Lung (tissue), 12 donors: Measurements from ENCODE around the gene ALCAM. TPM values are rescaled to one million over a fixed set of nuclear protein-coding genes. Genes with fewer than 3 reads are reported as not detected.
A peak's percentile ranks its signal among the peaks of the same experiment; 100 is the strongest.

ENCODE experiments used
- ATAC-seq: fragments of 200-7000 bp; cut with Tn5 transposase; one replicate; pipeline ENCODE4 v1.9.1; 2020; ENCODE audit warnings: moderate number of reproducible peaks; ENCODE audit not compliant: insufficient read depth, low FRiP score
- DNase-seq, 3 donors: peaks; one replicate each; pipeline ENCODE4 v3.0.0-alpha.2; 2013 to 2017
- H3K27ac ChIP-seq, 2 donors: one replicate each; pipeline ENCODE4 v1.5.1; 2013; ENCODE audit warnings: mild to moderate bottlenecking in 2 of 2, moderate library complexity in 2 of 2, control low read depth in 1 of 2, inconsistent platforms in 1 of 2, low read depth in 1 of 2, low read length in 1 of 2
- H3K27me3 ChIP-seq, 3 donors: one replicate each; pipeline ENCODE4 v1.5.1; 2013; ENCODE audit warnings: low read length in 2 of 3; ENCODE audit not compliant: control insufficient read depth in 3 of 3, insufficient read depth in 3 of 3
- H3K36me3 ChIP-seq, 4 donors: one replicate each; pipeline ENCODE4 v1.5.1; 2013; ENCODE audit warnings: low read length in 4 of 4, mild to moderate bottlenecking in 1 of 4, moderate library complexity in 1 of 4; ENCODE audit not compliant: control insufficient read depth in 4 of 4, insufficient read depth in 4 of 4
- H3K4me1 ChIP-seq, 5 donors: one replicate each; pipeline ENCODE4 v1.5.1; 2013; ENCODE audit warnings: low read length in 5 of 5, mild to moderate bottlenecking in 2 of 5, moderate library complexity in 1 of 5; ENCODE audit not compliant: control insufficient read depth in 5 of 5, insufficient read depth in 5 of 5
- H3K4me3 ChIP-seq: one replicate; pipeline ENCODE4 v1.5.1; 2013; ENCODE audit warnings: mild to moderate bottlenecking, control low read depth, moderate library complexity
- H3K9ac ChIP-seq, 2 donors: one replicate each; pipeline ENCODE4 v1.5.1; 2013; ENCODE audit warnings: low read length in 2 of 2, control low read depth in 1 of 2; ENCODE audit not compliant: insufficient read depth in 1 of 2
- H3K9me3 ChIP-seq, 4 donors: one replicate each; pipeline ENCODE4 v1.5.1; 2013; ENCODE audit warnings: low read length in 3 of 4, mild to moderate bottlenecking in 1 of 4, moderate library complexity in 1 of 4; ENCODE audit not compliant: control insufficient read depth in 4 of 4, insufficient read depth in 3 of 4
- WGBS, 2 donors: extraction: QIAGEN DNeasy Blood & Tissue Kit; methylation state at CpG; one replicate each; pipeline ENCODE4 v1.1.7; 2013; 5-methylcytosine and 5-hydroxymethylcytosine counted together
- polyA plus RNA-seq, 2 donors: library from polyadenylated mRNA; stranded (reverse); fragments of 200-250 nt; gene quantifications; one replicate each; pipeline ENCODE4 v1.2.1, GENCODE V29; 2013
- total RNA-seq, 2 donors: library from RNA; depleted of rRNA in 1 of 2; stranded (reverse); fragments of >200 nt in 1 of 2; gene quantifications; one replicate each; pipeline ENCODE4 v1.2.1, GENCODE V29; 2014 to 2021
- TF ChIP-seq, protein P1 (sequence below): IDR thresholded peaks from 2 replicates; pipeline ENCODE4 v1.5.1; 2012; ENCODE audit warnings: mild to moderate bottlenecking; ENCODE audit errors: control extremely low read depth, extremely low read depth
- donor health status: control.
- donor health status: control.
- donor health status: Bipolar disorder and iron deficiency.
- donor health status: healthy.
- donor health status: DM: yes; HTN: yes; CAD: no.

The ALCAM gene
- total and polyA plus RNA-seq, 4 donors: 55.9 to 252 (median 109) TPM

DNA sequence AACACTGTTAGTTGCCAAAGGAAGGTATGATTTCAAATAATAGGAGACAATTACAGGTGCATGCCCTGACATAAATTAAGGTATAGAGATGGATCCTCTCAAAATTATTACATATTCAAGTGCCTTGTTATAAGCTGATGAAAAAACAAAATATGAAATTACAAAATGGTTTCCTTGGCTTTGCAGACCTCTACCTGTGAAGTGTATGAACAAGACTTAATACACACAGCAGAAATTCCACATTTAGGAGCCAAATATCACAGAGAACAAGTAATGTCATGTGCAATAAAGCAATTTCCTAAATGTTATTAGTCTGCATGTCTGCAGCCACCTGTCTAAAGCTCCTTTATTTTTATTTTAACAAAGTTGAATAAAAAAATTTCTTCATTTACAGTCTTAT, 151.5 kb downstream of the ALCAM start:
- Histone ChIP-seq H3K36me3 (no peaks in the 10 kb centered on the region), H3K27ac (no peak overlapping the region), H3K4me3 (no peak overlapping the region), H3K9me3 (no peaks in the 10 kb centered on the region), H3K27me3 (no peaks in the 10 kb centered on the region), H3K4me1 (peaks cover 0 to 7% (median 1%) of the 10 kb centered on the region in 5 donors), H3K9ac (no peak overlapping the region)
- TF ChIP-seq, protein P1, sequence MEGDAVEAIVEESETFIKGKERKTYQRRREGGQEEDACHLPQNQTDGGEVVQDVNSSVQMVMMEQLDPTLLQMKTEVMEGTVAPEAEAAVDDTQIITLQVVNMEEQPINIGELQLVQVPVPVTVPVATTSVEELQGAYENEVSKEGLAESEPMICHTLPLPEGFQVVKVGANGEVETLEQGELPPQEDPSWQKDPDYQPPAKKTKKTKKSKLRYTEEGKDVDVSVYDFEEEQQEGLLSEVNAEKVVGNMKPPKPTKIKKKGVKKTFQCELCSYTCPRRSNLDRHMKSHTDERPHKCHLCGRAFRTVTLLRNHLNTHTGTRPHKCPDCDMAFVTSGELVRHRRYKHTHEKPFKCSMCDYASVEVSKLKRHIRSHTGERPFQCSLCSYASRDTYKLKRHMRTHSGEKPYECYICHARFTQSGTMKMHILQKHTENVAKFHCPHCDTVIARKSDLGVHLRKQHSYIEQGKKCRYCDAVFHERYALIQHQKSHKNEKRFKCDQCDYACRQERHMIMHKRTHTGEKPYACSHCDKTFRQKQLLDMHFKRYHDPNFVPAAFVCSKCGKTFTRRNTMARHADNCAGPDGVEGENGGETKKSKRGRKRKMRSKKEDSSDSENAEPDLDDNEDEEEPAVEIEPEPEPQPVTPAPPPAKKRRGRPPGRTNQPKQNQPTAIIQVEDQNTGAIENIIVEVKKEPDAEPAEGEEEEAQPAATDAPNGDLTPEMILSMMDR: no peak
- ATAC-seq (no peak), DNase-seq (no peak)

DNA sequence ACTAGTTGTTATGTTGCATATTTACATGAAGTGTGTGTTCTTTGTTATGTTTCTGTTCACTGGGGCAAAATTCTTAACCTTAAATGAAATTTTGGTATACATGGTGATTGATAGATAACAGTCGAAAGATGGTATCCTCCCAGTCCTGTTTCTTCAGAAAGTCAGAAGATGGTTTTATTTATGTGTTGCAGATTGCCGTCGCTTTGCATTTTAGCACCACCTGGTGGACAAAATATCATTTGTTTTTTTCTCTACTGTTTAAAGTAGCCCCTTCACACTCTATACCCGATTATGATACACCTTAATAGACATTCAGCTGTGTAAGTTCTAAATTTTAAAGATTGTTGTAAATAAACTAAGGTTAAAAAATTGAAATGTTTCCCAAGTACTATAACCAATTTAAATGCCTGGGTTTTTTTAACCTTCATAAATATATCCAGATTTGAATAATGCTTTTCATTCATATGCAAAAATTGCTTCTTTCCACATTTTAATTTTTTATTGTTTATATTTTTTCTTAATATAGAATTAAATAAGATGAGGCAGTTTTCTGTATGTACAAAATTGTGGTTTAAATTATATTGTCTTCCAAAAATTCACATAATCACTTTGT, 152.2 kb downstream of the ALCAM start:
- TF ChIP-seq, protein P1: peak; percentile 42
- Histone ChIP-seq H3K9ac (no peak overlapping the region), H3K9me3 (no peaks in the 10 kb centered on the region), H3K27ac (no peak overlapping the region), H3K36me3 (no peaks in the 10 kb centered on the region), H3K27me3 (no peaks in the 10 kb centered on the region), H3K4me3 (no peak overlapping the region), H3K4me1 (peaks cover 0 to 7% (median 0%) of the 10 kb centered on the region in 5 donors)
- 0 to 1% methylated on average over 4 of the region's 4 CpGs for WGBS, 2 donors
- DNase-seq: peak in 2 of 3 donors; percentile 67 to 80
- no peak for ATAC-seq

DNA sequence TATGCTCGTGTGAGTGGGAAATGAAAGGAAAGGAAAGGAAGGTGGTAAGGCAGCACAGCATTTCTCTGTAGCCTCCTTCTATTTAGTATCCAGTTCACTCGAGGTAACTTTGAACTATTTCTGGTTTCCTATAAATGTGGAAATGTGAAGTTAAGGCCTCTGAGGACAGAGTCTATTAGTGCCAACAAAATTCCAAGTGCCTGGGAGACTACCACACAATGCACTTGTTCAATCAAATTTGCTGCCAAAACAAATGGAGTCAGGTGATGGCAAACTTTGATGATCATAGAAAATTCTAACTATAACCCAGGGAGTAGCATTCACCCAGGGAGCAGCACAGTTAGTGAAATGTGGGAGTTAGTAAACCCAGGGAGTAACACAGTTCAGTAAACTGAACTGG, 155.1 kb downstream of the ALCAM start:
- ATAC-seq (no peak), DNase-seq (no peak)
- 75 to 81% methylated on average over 2 of the region's 2 CpGs for WGBS, 2 donors
- Histone ChIP-seq H3K27ac (no peak overlapping the region), H3K9me3 (no peaks in the 10 kb centered on the region), H3K4me3 (no peak overlapping the region), H3K4me1 (peaks cover 0 to 6% (median 0%) of the 10 kb centered on the region in 5 donors), H3K9ac (no peak overlapping the region), H3K27me3 (no peaks in the 10 kb centered on the region), H3K36me3 (peaks cover 0 to 1% (median 0%) of the 10 kb centered on the region in 4 donors)
- TF ChIP-seq, protein P1: no peak

DNA sequence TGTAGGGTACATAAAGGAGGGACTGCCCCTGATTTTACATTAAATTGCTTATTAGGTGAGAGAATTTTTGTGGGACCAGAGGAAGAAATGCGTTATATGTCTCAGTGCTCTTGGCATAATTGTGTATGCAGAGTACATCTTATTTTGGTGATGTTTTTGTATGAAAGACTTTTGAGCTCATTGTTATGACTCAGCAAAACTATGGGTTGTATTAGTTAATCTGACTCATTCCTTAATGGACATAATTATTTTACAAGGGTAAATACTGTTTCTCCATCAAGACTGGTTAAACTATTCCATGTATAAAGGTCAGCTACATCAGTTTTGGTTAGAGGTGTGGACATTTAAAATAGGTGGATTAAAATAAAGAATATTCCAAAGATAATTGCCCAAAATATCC, 156.8 kb downstream of the ALCAM start:
- 93 to 96% methylated on average over 1 of the region's 1 CpG for WGBS, 2 donors
- TF ChIP-seq, protein P1: no peak
- H3K36me3 ChIP-seq: peaks cover 0 to 1% (median 0%) of the 10 kb centered on the region in 4 donors

More for the DNA sequence above, 156.8 kb downstream of the ALCAM start:
- Histone ChIP-seq H3K9me3 (no peaks in the 10 kb centered on the region), H3K27ac (no peak overlapping the region), H3K9ac (no peak overlapping the region), H3K27me3 (no peaks in the 10 kb centered on the region), H3K4me3 (no peak overlapping the region), H3K4me1 (no peaks in the 10 kb centered on the region)
- no peak for ATAC-seq
- no peak for DNase-seq
